K562 (cell line): Measurements from ENCODE around the gene OR4K14. TPM values are rescaled to one million over a fixed set of nuclear protein-coding genes. Genes with fewer than 3 reads are reported as not detected.

Experiments
- CUX1 ChIP-seq: fragments of 200-800 bp; sonication (Bioruptor generic); IDR thresholded peaks from 2 replicates; pipeline ENCODE4 v1.6.1; 2016; ENCODE audit warnings: missing genetic modification characterization, missing compliant biosample characterization
- DIDO1 ChIP-seq: fragments of 450-650 bp; IDR thresholded peaks from 2 replicates; pipeline ENCODE4 v1.6.1; 2016; ENCODE audit warnings: low read depth, missing biosample characterization, missing genetic modification characterization
- E4F1 ChIP-seq: fragments of 250-450 bp; sonication (Bioruptor Pico); IDR thresholded peaks from 2 replicates; pipeline ENCODE4 v1.5.0; 2021; ENCODE audit warnings: mild to moderate bottlenecking, borderline replicate concordance
- FOS ChIP-seq: IDR thresholded peaks from 3 replicates; pipeline ENCODE4 v1.6.1; 2011; ENCODE audit not compliant: insufficient read length; ENCODE audit errors: extremely low read depth
- FOXA1 ChIP-seq: fragments of 450-650 bp; IDR thresholded peaks from 2 replicates; pipeline ENCODE4 v1.6.1; 2016; ENCODE audit warnings: mild to moderate bottlenecking, borderline replicate concordance
- LCOR ChIP-seq: sonication (generic); formaldehyde crosslinking; IDR thresholded peaks from 2 replicates; pipeline ENCODE4 v1.8.0; 2022; ENCODE audit warnings: mild to moderate bottlenecking, missing genetic modification reagents
- NCOA1 ChIP-seq: fragments of 450-650 bp; IDR thresholded peaks from 2 replicates; pipeline ENCODE4 v1.6.1; 2016; ENCODE audit warnings: low read depth
- NFATC3 ChIP-seq: fragments of 450-650 bp; IDR thresholded peaks from 2 replicates; pipeline ENCODE4 v1.6.1; 2017; ENCODE audit warnings: mild to moderate bottlenecking
- PCBP1 ChIP-seq: fragments of 200-400 bp; formaldehyde crosslinking; IDR thresholded peaks from 2 replicates; pipeline ENCODE4 v1.6.1; 2018; ENCODE audit warnings: mild to moderate bottlenecking, low read depth, low read length; ENCODE audit not compliant: poor library complexity, severe bottlenecking
- POLR2AphosphoS5 ChIP-seq: IDR thresholded peaks from 2 replicates; pipeline ENCODE4 v1.6.1; 2011; ENCODE audit warnings: mild to moderate bottlenecking, low read depth, low read length, moderate library complexity; ENCODE audit not compliant: control insufficient read depth, insufficient read depth
- SMARCA5 ChIP-seq: fragments of 450-650 bp; IDR thresholded peaks from 2 replicates; pipeline ENCODE4 v1.6.1; 2016
- SMARCE1 ChIP-seq: fragments of 450-650 bp; IDR thresholded peaks from 2 replicates; pipeline ENCODE4 v1.7.1; 2016; ENCODE audit warnings: mild to moderate bottlenecking
- TCF3 ChIP-seq: sonication (generic); formaldehyde crosslinking; IDR thresholded peaks from 2 replicates; pipeline ENCODE4 v1.4.0; 2020; ENCODE audit warnings: mild to moderate bottlenecking, missing genetic modification reagents
- TRIM28 ChIP-seq: fragments of 450-650 bp; IDR thresholded peaks from 2 replicates; pipeline ENCODE4 v1.6.1; 2017
- TSC22D4 ChIP-seq: fragments of 450-650 bp; IDR thresholded peaks from 2 replicates; pipeline ENCODE4 v1.6.1; 2016; ENCODE audit warnings: missing genetic modification characterization, missing biosample characterization, control low read depth
- UBTF ChIP-seq, 2 experiments: IDR thresholded peaks; 2 replicates each; pipeline ENCODE4 v1.6.1; 2012; ENCODE audit warnings: improper control_type of control experiment in 2 of 2, low read depth in 2 of 2, low read length in 2 of 2, borderline replicate concordance in 1 of 2
- XRCC3 ChIP-seq: fragments of 450-650 bp; IDR thresholded peaks from 2 replicates; pipeline ENCODE4 v1.6.1; 2017; ENCODE audit warnings: mild to moderate bottlenecking, moderate library complexity
- ZFP30 ChIP-seq: fragments of 250-450 bp; sonication (Bioruptor Pico); IDR thresholded peaks from 2 replicates; pipeline ENCODE4 v1.8.0; 2022; ENCODE audit warnings: moderate library complexity, mild to moderate bottlenecking, inconsistent platforms, borderline replicate concordance
- ZNF224 ChIP-seq: sonication (generic); formaldehyde crosslinking; IDR thresholded peaks from 2 replicates; pipeline ENCODE4 v1.8.0; 2022; ENCODE audit warnings: mild to moderate bottlenecking, missing genetic modification reagents
- polyA plus RNA-seq, 8 experiments: library from polyadenylated mRNA; depleted of rRNA in 4 of 8; stranded (reverse) in 5 of 8; unstranded in 3 of 8; fragments of >200 nt; fragmentation: Nextera tagmentation in 2 of 8; fragmentation: Illumina TruSeq in 1 of 8; extraction: Ambion mirVana in 2 of 8; extraction: Trizol in 1 of 8; gene quantifications; 2 replicates each; pipeline versions ENCODE4 v1.2.1 to v1.2.3, GENCODE V29; 2011 to 2014; ENCODE audit warnings: inconsistent platforms in 1 of 8, missing spikeins in 1 of 8
- total RNA-seq, 7 experiments: library from RNA; depleted of rRNA in 6 of 7; stranded (reverse); fragments of >200 nt in 6 of 7; fragmentation: Illumina TruSeq in 2 of 7; extraction: Trizol in 2 of 7; gene quantifications; 2 replicates each; pipeline versions ENCODE4 v1.2.1 to v1.2.3, GENCODE V29; 2011 to 2021; ENCODE audit warnings: low replicate concordance in 1 of 7

Gene OR4K14
- total and polyA plus RNA-seq, 9 of the 15 experiments (the other 6 are each of a cell fraction or from before 2014, with no cell fraction given) = not detected

GRCh38 chr14:20044243-20044642 is 25.1 kb upstream of the OR4K14 start (continued):
- TF ChIP-seq DIDO1 = no peak
- no peak for TF ChIP-seq UBTF (IDR thresholded peaks at IDR 0.05; ENCODE audit: borderline replicate concordance in 1 of 2, low read depth in 2 of 2, low read length in 2 of 2)
- TF ChIP-seq ZFP30 = no peak
- no peak for TF ChIP-seq POLR2AphosphoS5
- peak; percentile 8 for TF ChIP-seq FOS
- no peak for TF ChIP-seq E4F1 (CRISPR knock-in tag)
- TF ChIP-seq NFATC3 = no peak
- no peak for TF ChIP-seq SMARCA5
- TF ChIP-seq CUX1 (CRISPR knock-in tag) = no peak
- TF ChIP-seq TCF3 = peak; percentile 7; the same call in 1 of the 2 replicates
- no peak for TF ChIP-seq TRIM28
- no peak for TF ChIP-seq TSC22D4 (tag)
- peak; percentile 72; the same call in 1 of the 2 replicates for TF ChIP-seq SMARCE1
- TF ChIP-seq PCBP1 = no peak
- TF ChIP-seq FOXA1 = no peak
- TF ChIP-seq NCOA1 = no peak
- TF ChIP-seq LCOR = no peak
- no peak for TF ChIP-seq ZNF224 (CRISPR knock-in tag)
- TF ChIP-seq XRCC3 = no peak
